ENCODE measurements around the gene TAF4.

Gene TAF4

DNA sequence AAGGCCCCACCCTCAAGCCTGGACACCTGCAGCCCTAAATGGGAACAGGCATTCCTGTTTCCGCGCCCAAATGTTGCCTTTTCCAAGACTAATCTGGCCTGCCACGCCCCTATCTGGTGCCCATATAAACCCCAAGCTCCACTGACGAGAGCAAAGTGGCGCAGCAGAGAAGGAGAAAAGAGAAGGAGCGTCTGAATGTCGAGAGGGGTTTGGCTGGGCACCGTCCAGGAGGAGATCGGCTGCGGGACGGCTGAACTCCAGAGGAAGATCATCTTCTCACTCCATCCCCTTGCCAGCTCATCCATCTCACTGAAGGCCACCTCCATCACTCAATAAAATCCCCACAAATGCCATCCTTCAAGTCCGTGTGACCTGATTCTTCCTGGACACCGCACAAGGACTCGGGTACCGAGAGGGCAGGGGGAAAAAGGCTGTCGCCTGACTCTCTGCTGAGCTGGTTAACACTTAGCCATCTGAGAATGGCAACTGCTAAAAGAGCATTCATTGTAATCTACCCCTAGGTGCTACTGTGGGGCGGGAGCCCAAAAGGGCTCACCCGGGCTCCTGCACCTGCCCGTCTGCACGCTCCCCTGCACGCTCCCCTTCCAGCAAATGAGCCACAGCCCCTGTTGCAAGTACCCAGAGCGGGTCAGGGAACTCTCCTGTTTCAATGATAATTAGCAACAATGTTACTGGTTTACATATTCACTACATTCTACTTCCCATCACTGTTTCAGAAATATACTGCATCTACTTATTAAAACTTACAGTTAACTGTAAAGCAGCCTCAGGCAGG lies 23.5 kb downstream of the TAF4 start:
- DNase-seq (ENCODE audit: low read depth) = no peak

DNA sequence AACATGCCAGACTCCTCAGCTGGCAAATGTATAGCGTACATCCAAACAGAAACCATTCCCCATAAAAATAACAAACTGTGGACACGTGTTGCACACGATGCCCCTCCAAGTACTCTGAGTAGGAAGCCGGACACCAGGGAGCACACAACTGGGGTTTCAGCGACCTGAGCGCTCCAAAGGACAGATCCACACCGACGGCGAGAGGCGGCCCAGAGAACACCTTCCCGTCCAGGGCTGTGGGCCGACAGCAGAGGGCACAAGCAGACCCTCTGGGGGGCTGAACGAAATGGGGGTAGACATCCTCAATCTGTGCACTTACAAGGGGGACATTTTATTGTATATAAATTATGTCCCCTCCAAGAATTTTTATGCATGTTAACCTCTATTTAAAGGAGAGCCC lies 24.7 kb downstream of the TAF4 start:
- DNase-seq (ENCODE audit: low read depth) = no peak

DNA sequence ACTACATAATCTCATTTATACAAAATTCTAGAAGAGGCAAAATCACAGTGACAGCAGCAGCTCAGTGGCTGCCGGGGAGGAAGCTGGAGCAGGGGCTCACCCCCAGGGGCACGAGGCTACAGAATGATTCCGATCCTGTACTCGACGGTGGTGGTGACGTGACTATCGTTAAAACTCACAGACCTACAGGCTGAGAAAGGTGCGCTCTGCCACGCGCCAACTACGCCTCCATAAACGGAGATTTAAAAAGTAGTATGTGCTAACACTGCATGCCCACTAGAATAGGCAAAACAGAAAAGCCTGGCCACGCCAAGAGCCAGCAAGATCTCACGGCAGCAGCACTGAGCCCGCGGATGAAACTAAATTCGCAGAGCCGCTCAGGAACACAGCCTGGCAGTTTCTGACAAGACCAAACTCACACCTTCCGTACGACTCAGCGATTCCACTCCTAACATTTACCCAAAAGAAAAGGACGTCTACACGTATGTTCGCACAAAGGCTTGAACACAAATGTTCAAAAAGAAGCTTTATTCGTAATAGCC lies 25.2 kb downstream of the TAF4 start:
- no peak for DNase-seq (ENCODE audit: low read depth)

DNA sequence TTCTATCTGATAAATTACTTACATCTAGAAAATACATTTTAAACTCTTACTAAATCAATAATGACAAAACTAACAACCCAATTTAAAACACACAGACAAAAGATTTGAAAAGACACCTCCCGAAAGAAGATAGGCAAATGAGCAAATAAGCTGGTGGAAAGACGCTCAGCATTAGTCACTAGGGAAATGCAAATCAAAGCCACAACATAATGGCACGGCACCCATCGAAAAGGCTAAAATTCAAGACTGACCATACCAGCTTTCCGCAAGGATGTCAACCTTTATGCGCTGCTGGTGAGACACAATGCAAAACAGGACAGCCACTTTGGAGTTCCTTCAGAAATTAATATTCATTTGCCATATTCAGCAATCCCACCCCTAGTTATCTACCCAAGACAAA lies 25.9 kb downstream of the TAF4 start:
- DNase-seq (ENCODE audit: low read depth) = no peak

DNA sequence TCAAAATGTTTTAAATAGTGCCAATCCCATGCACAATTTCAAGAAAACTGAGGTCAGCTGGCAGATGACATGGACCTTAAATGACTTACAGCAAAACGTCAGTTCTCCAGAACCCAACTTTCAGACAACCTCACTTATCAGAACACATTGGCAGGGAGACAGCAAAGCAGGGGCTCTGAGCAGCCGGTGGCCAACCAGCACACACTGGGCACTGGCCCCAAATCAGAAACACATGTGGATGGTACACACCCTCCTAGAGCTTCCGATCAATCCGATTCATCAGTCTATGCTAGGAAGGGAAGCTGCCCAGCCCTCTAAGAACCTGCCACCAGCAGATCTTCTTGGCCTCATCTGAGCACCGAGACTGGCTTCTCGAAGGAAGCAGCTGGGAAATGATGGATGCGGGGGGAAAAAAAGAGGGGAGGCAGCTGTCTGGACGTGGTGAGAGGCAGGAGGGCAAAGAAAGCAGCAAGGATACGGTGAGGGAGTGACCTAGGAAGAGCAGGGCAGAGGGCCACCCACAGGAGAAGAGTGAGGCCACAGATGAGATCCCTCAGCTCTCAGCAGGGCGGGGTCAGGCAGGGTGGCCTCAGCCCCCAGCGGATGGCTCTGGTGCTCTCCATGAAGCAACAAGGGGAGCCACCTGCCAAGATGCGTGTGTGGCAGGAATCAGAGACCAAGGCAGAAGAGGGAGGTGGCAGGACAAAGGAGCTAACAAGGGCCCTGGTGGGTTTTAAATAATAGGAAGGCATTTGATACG lies 32.9 kb downstream of the TAF4 start:
- no peak for DNase-seq (ENCODE audit: low read depth)

DNA sequence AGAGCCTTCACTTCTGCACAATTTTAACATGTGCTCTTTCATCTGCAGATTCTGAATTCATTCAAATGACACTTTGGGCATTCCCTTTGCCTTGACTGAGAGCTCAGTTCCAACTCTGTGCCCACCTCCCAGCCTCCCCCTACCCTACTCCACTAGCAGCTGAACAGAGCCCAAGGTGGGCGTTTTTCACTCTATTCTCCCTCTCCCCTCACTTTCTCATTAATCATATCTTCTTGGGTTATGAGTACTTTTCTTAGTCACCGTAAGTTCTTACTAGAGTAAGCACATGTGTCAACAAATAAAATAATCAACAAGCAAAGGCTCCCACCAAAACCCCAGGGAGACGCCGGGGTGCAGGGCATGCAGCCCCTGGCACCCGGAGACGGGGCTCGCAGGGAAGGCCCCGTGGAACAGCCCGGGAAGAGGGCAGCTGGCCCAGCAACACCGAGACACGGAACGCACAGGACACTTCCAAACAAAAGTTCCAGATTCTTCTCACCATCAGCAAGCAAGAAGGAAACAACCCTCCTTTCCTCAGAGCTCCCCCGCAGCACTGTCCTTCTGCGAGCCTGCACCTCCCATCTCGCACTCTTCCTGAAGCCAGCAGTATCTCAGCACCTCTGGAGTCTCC lies 34.1 kb downstream of the TAF4 start:
- no peak for DNase-seq (ENCODE audit: low read depth)

DNA sequence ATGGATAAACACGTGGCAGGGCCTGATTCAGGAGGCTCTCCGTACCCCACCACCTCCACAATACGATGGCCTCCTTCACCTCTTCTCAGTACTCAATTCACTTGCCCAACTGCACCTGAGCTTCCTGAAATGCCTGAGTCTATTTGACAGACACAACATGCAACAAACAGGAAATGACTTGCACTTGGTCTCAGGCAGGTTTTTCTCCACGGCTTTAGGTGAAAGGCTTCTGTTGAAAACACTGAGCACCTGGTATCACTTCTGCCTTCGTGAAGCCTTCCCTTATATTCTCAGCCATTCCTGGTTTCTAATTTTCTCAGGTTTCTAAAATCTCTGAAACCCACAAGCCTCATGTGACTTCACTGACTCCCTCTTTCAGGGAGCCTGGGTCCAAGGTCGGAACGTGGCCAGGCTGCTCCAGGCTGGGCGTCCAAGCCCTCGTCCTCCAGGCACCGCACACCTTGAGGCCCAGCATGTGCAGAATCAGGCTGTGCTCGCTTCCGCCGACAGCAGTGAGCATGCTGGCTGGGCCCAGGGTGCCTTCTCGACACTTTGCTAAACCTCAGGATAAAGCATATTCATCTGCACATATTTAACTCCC lies 34.7 kb downstream of the TAF4 start:
- no peak for DNase-seq (ENCODE audit: low read depth)

DNA sequence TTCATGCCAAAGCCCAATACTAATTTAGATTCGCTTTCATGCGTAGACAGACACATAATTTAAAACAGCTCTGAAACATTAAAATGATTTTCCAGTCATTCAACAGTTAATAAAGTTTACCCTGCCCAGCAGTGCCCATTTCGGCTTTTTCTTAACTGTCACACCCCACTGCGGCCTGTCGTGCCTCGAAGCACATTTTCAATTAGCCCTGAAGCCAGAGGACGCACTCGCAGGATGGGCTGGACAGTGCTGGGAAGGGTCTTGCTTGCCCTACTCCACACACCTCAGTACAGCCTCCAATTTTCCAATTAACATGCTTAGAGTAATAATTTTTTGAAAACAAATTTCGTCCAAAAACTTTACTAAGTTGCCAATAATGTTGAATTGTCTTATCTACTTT lies 35.3 kb downstream of the TAF4 start:
- DNase-seq (ENCODE audit: low read depth) = no peak

DNA sequence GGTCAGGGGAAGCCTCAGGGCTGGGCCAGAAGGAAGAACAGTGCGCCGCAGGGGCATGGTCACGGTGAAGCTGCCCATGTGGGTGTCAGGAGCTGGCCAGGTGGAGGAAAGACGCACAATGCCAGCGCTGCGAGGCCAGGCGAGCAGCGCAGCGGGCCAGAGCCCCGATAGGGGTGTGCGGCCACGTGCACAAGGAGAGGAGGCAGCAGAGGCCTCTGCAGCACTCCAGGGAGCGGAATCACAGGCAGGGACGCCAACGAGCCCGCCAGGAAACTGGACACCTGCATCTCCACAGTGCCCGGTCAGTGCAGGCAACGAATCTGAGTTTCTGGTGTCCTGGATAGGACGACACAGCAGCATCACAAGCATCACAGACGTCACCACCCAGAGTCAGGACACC lies 35.7 kb downstream of the TAF4 start:
- DNase-seq (ENCODE audit: low read depth) = no peak

DNA sequence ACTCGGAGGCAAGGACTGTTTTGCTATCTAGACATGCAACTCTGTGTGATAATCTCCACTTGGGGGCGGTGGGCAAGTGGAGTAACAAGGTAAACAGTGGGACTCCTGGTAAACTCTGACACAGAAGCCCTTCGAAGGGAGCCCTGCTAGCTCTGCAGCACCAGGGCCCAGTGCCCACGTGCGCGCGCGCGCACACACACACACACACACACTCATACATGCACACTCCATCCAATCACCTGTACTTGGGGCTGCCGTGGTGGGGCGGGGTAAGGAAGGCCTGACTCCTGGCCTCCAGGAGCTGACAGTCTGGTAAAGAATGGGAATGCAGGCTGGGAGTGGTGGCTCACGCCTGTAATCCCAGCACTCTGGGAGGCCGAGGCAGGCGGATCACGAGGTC lies 36.4 kb downstream of the TAF4 start:
- DNase-seq (ENCODE audit: low read depth) = no peak

DNA sequence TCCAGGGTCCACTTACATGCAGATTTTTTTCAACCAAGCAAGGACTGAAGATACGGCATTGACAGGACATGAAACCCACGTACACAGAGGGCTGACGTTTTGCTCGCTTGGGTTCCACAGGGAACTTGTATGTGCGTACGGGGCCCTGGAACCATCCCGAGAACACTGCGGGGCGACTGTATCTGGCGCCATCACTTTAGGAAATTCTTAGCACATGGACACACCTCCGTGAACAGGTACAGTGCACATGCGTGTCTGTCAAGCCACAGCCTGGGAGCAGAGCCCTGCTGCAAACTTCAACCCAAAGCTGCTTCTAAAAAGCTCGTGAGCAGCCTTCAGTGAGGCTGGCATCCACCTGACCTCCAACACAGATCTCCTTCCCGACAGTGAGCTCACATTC lies 37.3 kb downstream of the TAF4 start:
- DNase-seq (ENCODE audit: low read depth) = no peak

DNA sequence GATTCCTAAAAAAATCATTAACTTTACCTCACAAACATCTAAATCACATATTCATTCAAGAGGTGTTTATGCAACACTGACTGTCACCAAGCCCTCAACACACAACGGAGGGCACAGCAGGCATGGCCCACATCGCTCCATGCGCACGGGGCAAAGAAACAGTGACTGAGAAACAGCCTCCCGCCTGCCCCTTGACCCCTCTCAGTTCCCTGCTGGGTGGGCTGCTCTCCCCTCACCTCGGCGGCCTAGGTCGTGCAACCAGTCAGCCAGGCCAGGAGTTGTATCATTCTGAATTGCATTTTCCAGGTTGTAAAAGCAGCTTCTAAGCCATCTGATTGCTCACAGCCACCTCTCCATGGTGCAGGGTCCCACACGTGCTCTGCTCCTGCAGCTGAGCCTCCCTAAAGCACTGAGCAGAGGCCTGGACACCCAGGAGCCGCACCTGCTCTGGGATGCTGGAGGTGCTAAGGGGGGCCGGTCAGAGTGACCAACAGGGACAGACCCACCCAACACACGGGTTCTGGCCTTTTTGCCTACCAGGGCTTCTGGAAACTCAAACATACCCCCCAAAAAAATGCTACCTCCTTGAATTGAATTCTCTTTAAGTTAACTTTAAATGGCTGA lies 37.9 kb downstream of the TAF4 start:
- no peak for DNase-seq (ENCODE audit: low read depth)

DNA sequence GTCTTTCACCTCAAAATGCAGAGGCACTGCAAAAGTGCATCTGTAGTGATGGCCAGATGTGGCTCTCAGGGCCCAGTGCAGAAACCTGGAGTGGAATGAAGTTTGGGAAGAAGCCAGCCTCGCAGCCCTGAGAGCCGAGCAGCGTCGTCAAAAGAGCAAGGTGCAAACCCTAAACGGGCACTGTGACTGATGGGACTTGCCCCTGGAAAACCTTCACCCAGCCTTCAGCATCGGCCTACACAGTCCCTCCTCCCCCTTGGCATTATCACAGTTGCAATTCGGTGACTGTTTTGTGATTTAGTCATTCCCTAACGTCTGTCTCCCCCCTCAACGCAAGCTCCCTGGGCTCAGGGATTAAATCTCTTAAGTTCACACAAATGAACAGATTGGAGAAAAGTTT lies 38.6 kb downstream of the TAF4 start:
- DNase-seq (ENCODE audit: low read depth) = no peak

DNA sequence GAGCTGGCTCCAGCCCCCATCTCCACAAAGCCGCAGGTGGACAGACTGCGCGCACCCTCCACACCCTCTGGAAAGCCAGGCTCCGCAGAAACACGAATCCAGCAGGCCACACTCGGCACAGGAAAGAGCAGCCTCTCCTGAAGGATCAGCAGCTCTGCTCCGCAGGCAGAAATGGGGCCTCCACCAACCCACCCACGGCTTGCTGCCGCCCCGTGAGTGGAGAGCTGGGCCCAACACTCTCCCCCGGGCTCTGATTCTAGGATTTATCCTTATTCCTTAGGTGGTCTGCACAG lies 39.2 kb downstream of the TAF4 start:
- no peak for DNase-seq (ENCODE audit: low read depth)

DNA sequence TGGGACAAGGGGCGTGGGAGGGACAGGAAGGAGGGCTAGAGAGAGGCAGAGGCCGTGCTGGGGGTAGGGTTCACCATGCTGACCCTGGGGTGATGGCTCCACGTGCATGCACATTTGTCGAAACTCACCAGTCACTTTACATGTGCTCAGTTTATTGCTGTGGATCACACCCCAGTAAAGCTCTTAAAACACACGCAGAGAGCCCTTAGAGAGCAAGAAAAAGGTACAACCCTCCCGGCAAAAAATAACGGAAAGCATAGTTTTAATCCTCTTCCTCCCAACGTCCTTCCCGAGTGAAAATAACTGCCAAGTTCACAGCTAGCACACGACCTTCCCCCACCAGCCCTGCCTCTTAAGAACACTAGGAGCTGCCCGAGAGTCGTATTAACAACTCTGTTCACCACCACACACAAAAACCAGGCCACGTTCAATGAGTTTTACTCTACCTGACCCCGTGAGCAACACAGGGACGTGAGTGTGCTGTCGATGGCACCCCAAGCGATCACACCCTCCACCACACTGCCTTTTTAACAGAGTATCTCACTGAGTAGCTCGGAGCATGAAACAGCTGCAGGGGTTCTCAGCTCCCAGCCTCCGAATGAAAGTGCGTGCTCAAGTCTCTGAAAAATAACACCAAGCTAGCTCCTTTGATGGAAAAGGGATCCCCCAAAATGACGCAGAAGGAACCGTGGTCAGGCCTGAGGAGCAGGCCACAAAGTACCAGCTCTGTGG lies 39.7 kb downstream of the TAF4 start:
- no peak for DNase-seq (ENCODE audit: low read depth)

DNA sequence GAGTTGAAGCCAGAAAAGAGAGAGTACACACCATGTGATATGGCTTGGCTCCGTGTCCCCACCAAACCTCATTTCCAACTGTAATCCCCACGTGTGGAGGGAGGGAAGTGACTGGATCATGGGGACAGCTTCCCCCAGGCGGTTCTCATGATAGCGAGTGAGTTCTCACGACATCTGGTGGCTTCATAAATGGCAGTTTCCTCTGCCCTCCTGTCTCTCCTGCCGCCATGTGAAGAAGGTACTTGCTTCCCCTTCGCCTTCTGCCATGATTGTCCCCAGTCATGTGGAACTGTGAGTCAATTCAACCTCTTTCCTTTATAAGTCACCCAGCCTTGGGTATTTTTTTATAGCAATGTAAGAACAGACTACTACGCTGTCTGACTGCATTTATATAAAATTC lies 40.3 kb downstream of the TAF4 start:
- DNase-seq (ENCODE audit: low read depth) = no peak

DNA sequence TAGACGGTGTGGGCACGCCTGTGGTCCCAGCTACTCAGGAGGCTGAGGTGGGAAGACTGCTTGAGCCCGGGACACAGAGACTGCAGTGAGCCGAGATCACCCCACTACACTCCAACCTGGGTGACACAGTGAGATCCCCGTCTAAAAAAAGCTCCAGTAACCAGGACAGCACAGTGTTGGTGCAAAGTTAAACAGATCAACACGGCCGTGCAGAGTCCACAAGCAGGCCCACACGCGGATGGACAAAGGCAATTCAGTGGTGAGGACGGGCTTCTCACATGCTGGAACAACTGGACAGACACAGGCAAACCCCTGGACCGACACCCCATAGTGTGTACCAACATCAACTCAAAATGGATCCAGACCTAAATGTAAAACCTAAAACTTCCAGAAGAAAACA lies 41.7 kb downstream of the TAF4 start:
- DNase-seq (ENCODE audit: low read depth) = no peak

DNA sequence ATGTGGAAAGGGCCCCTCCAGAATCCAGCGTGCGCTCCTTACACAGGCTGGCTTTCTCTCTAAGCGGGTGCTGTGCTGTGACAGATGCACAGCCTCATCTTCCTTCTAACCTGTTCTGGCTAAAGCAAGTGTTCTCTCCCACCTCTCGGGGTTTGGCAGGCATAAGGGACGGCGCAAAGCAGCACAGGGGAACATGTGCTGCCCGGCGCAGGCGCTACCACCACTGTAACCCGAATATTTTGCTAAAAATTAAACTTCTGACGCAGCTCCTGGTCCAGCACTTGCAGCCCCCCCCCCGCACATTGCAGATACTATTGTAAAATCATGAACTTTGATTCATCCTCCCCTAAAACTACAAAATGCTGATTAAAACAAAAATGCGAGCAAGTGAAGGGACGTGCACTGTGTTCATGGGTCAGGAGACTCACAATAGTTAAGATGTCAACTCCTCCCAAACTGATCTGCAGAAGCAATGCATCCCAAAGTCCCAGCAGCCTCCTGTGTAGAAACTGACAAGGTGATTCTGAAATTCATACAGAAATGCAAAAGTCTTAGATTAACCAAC lies 43.0 kb downstream of the TAF4 start:
- no peak for DNase-seq (ENCODE audit: low read depth)

DNA sequence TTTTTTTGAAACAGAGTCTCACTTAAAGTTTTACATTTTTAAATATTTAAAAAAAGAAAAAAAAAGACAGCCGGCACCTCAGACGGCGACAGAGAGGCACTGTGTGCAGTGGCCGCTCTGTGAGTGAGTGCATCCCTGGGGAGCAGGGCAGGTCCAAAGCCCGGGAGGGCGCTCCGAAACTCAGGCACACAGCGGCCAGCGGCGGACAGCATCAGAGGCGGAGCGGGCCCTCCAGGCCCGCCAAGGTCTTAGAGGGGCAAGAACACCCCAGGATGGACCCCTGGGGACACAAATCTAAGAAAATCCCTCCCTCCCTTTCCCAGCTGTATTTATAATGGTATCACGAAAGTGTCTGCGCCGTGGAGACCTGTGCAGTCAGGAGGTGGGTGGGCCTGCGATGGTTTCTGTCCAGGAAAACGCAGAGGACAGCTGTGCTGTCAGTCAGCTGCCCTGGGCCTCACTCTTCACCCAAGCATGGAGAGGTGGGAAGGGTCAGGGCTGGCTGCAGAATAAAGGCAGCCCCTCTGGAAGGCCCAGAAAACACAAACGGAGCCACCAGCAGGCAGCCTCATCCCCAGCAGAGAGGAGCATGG lies 43.8 kb downstream of the TAF4 start:
- no peak for DNase-seq (ENCODE audit: low read depth)

DNA sequence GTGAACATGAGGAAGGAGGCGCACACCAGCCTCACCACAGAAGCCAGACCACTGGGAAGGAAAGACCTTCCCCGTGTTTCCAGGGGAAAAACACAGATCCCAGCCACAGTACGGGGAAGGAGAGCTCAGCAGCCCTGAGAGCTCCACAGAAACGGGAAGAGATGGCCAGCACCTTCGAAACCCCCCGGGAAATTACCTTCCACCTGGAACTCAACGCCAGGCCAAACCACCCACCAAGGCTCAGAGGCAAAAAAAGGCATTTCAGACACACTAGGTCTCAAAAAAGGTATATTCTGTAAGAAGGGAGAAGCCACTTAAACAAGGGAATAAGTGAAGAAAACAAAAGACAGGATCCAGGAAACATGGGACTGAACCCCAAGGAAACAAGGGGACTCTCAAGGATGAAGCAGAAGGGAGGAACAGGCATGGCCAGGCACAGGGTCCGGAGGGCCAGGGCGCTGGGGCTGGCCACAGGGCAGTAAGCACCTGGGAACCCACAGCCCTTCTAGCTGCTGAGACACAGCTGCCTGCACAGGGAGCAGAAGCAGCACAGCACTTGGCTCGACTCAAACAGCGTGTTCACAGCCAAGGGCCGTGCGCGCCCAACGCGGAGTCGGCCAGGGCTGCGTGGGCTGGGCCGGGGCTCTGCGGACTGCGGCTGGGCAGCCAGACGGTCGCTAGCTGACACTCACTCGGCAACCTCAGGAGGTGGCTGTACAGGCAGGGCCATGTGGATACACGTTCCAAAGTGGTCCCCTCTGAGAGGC lies 44.6 kb downstream of the TAF4 start:
- no peak for DNase-seq (ENCODE audit: low read depth)
